CD4-positive, alpha-beta T cell treated with Interleukin-21 for 1 hour (primary cell): ENCODE measurements around the gene ARHGEF40.
"Not testable (repeated sequence)": the region's sequence is repeated elsewhere in the genome, so short reads cannot be mapped to it uniquely, and the experiment has no call there.

Experiments
- DNase-seq: peaks from one replicate; pipeline ENCODE4 v3.0.0-alpha.2; 2020

ARHGEF40 gene

GRCh38 chr14:21040370-21040925 is 29.7 kb upstream of the ARHGEF40 start:
- no peak for DNase-seq

- DNase-seq = not testable (repeated sequence)
Measured at GRCh38 chr14:21040941-21041340, 29.2 kb upstream of the ARHGEF40 start.

GRCh38 chr14:21041676-21042433 is 28.2 kb upstream of the ARHGEF40 start, which contains the start of gene RNASE7:
Gene RNASE7, plus strand, starts transcription at chr14:21042362. Its CDS starts 631 bp downstream, at chr14:21042993.
- no peak for DNase-seq

- DNase-seq = no peak
Measured at GRCh38 chr14:21042918-21043317, 27.2 kb upstream of the ARHGEF40 start.

- no peak for DNase-seq
Measured at GRCh38 chr14:21043387-21043973, 26.6 kb upstream of the ARHGEF40 start.

GRCh38 chr14:21043974-21044618 is 26.0 kb upstream of the ARHGEF40 start:
- peak; percentile 21 for DNase-seq

GRCh38 chr14:21047378-21047781 is 22.7 kb upstream of the ARHGEF40 start:
- DNase-seq = no peak

GRCh38 chr14:21048638-21049037 is 21.5 kb upstream of the ARHGEF40 start:
- DNase-seq = no peak

- no peak for DNase-seq
Measured at GRCh38 chr14:21049271-21049673, 20.8 kb upstream of the ARHGEF40 start.

GRCh38 chr14:21050597-21050996 is 19.5 kb upstream of the ARHGEF40 start:
- DNase-seq = no peak

GRCh38 chr14:21053184-21054122 is 16.7 kb upstream of the ARHGEF40 start:
- DNase-seq = no peak

- DNase-seq = no peak
Measured at GRCh38 chr14:21054123-21054767, 15.9 kb upstream of the ARHGEF40 start.

GRCh38 chr14:21054768-21055145 is 15.3 kb upstream of the ARHGEF40 start:
- no peak for DNase-seq

- no peak for DNase-seq
Measured at GRCh38 chr14:21055432-21056117, 14.5 kb upstream of the ARHGEF40 start.

GRCh38 chr14:21056520-21057163 is 13.5 kb upstream of the ARHGEF40 start:
- no peak for DNase-seq

GRCh38 chr14:21057803-21058675 is 12.1 kb upstream of the ARHGEF40 start, which contains the start of gene RNASE8:
Gene RNASE8, plus strand, starts transcription at chr14:21057822. Its CDS starts 71 bp downstream, at chr14:21057893.
- DNase-seq = no peak

- DNase-seq = no peak
Measured at GRCh38 chr14:21058903-21059302, 11.2 kb upstream of the ARHGEF40 start.

- no peak for DNase-seq
Measured at GRCh38 chr14:21059842-21060613, 10.1 kb upstream of the ARHGEF40 start.
